ENCODE data around the gene VDAC1.

- TF ChIP-seq CTCF (IDR thresholded peaks at IDR 0.05; ENCODE audit: insufficient read depth, low read length) (no peak), GABPA (IDR thresholded peaks at IDR 0.05; ENCODE audit: low read depth) (no peak), POLR2AphosphoS5 (IDR thresholded peaks at IDR 0.05; ENCODE audit: low read depth) (no peak)
These were observed 69.2 kb downstream of the VDAC1 start for GRCh38 chr5:133935667-133935940.

All from HL-60 (cell line).